Natural killer cell (primary cell): Measurements from ENCODE around the gene TUBB8. TPM values are rescaled to one million over a fixed set of nuclear protein-coding genes. Genes with fewer than 3 reads are reported as not detected.

ENCODE experiments used
- ATAC-seq, 3 donors: fragments of 150-1000 bp in 2 of 3; fragments of 200-7000 bp in 1 of 3; cut with Tn5 transposase; 1 replicate in 1 of 3; 2 replicates in 2 of 3; pipeline ENCODE4 v1.10.0; 2021; ENCODE audit warnings: mild to moderate bottlenecking in 2 of 3, moderate library complexity in 2 of 3
- DNase-seq, 2 donors: peaks; one replicate each; pipeline versions ENCODE4 v3.0.0 to v3.0.0-alpha.2; 2013 to 2021; ENCODE audit warnings: mixed read lengths in 1 of 2
- H3K27ac ChIP-seq: one replicate; pipeline ENCODE4 v1.5.1; 2013; ENCODE audit warnings: mild to moderate bottlenecking, low read length
- H3K27me3 ChIP-seq: one replicate; pipeline ENCODE4 v1.6.1; 2013; ENCODE audit warnings: low read length; ENCODE audit not compliant: control insufficient read depth, insufficient read depth
- H3K36me3 ChIP-seq: one replicate; pipeline ENCODE4 v1.6.1; 2013; ENCODE audit warnings: low read length; ENCODE audit not compliant: control insufficient read depth, insufficient read depth
- H3K4me1 ChIP-seq: one replicate; pipeline ENCODE4 v1.6.1; 2013; ENCODE audit warnings: low read length; ENCODE audit not compliant: control insufficient read depth, insufficient read depth
- H3K4me3 ChIP-seq: one replicate; pipeline ENCODE4 v1.5.1; 2013; ENCODE audit warnings: low read length
- H3K9me3 ChIP-seq: one replicate; pipeline ENCODE4 v1.6.1; 2013; ENCODE audit warnings: low read length; ENCODE audit not compliant: control insufficient read depth, insufficient read depth
- H3K27ac Mint-ChIP-seq, 2 donors: one replicate each; pipeline ENCODE4 v1.8.0; 2022; ENCODE audit warnings: mild to moderate bottlenecking in 2 of 2, mixed read lengths in 2 of 2, moderate library complexity in 1 of 2
- H3K27me3 Mint-ChIP-seq, 2 donors: one replicate each; pipeline ENCODE4 v1.8.0; 2022; ENCODE audit warnings: low read depth in 2 of 2, mixed read lengths in 2 of 2
- H3K36me3 Mint-ChIP-seq: one replicate; pipeline ENCODE4 v1.8.0; 2022; ENCODE audit warnings: mixed read lengths
- H3K4me1 Mint-ChIP-seq, 2 donors: one replicate each; pipeline ENCODE4 v1.8.0; 2022; ENCODE audit warnings: mixed read lengths in 2 of 2
- H3K4me3 Mint-ChIP-seq: one replicate; pipeline ENCODE4 v1.8.0; 2022; ENCODE audit warnings: mild to moderate bottlenecking, moderate library complexity, mixed read lengths
- H3K9me3 Mint-ChIP-seq, 2 donors: one replicate each; pipeline ENCODE4 v1.8.0; 2022; ENCODE audit warnings: mixed read lengths in 2 of 2
- CTCF ChIP-seq: fragments of 200-600 bp; IDR thresholded peaks from one replicate; pipeline ENCODE4 v1.8.0; 2022; ENCODE audit warnings: antibody characterized with exemption
- WGBS: methylation state at CpG from one replicate; pipeline ENCODE4 v1.1.7; 2013; ENCODE audit warnings: missing lambda C conversion rate; ENCODE audit not compliant: insufficient coverage; 5-methylcytosine and 5-hydroxymethylcytosine counted together
- intact Hi-C: fragments of 100-400 bp; cut with micrococcal nuclease; formaldehyde crosslinking; loops from one replicate; pipeline ENCODE4 v1.14.2; 2022
- total RNA-seq, 4 donors: library from RNA; stranded (reverse); fragments of 120-200 nt in 1 of 4; gene quantifications; one replicate each; pipeline versions ENCODE4 v1.2.3 to v1.2.4, GENCODE V29; 2013 to 2022

Gene TUBB8
- total RNA-seq, 3 donors from 2014 or later (not counting 1 experiment from before 2014, with no cell fraction given): 0.89 TPM; not detected in 2

DNA sequence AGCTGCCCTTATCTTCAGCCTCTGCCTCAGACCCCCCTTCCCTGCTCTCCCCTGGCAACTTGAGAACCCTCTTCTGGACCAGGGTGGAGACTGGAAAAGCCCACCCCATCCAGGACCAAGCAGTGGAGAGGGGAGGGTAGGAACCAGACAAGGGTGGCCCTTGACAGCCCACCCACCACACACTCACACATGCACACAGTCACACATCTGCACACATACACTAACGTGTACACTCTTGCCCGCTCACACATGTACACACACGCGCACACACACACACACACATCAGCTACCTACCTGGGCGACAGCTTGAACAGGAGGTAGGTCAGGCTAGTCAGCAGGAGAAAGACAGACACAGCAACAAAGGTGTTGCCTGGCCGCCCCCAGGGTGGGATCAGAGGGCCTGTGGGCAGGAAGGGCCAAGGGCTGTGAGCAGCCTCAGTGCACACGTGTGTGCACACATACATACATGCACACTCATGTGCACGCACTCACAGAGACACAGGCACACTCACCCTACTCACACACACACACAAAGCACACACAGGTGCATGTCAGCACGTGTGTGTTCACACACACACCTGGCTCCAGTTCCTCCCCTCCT, 34.9 kb upstream of the TUBB8 start:
- Mint-ChIP-seq H3K9me3 (no peaks in the 10 kb centered on the region), H3K4me1 (peaks cover 0 to 15% of the 10 kb centered on the region in 2 donors), H3K27me3 (peaks cover 0 to 18% of the 10 kb centered on the region in 2 donors), H3K27ac (no peak overlapping the region), H3K4me3 (no peak overlapping the region), H3K36me3 (no peaks in the 10 kb centered on the region)
- no peaks in the 10 kb centered on the region for H3K36me3 ChIP-seq
- TF ChIP-seq CTCF: no peak
- no peak overlapping the region for H3K4me3 ChIP-seq
- H3K4me1 ChIP-seq: no peaks in the 10 kb centered on the region
- H3K27me3 ChIP-seq: peaks cover 2% of the 10 kb centered on the region
- intact Hi-C loops: no loop called here
- no peaks in the 10 kb centered on the region for H3K9me3 ChIP-seq
- WGBS: 90% methylated on average over 9 of the region's 9 CpGs
- H3K27ac ChIP-seq: no peak overlapping the region
- ATAC-seq (no peak), DNase-seq (no peak)

DNA sequence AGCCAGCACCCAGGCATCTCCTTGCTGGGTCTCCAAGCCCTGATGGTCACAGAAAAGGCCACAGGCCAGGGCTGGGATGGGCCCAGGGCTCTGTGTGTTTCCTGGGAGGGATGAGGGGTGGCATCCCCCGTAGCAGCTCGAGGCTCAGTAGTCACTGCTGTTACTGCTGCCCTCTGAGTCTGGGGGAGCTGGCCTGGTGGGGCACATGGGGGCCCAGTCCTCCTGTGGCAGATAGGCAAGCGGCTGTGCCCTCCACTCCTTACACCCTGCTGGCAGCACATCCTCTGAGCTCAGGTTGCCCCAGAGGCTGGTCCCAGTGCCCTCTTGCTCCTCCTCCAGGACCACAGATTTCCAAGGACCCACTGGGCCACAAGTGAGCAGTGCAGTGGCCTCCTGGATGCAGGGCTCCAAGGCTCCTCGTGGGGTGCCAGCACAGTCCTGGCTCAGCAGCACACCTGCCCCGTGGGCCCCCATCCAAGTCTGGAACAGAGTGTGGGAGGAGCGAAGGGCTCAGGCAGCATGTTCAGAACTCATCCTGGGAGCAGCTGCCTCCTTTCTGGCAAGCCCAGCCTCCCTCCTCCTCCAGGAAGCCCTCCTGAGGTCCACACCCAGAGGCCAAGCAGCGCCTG, 31.5 kb upstream of the TUBB8 start:
- peaks cover 0 to 30% of the 10 kb centered on the region in 2 donors for H3K27me3 Mint-ChIP-seq
- H3K9me3 ChIP-seq: no peaks in the 10 kb centered on the region
- no peaks in the 10 kb centered on the region for H3K9me3 Mint-ChIP-seq
- no peak for TF ChIP-seq CTCF
- intact Hi-C loops: no loop called here
- WGBS: 83% methylated on average over 6 of the region's 7 CpGs
- H3K4me1 ChIP-seq: peaks cover 4% of the 10 kb centered on the region
- no peak overlapping the region for H3K27ac ChIP-seq
- no peaks in the 10 kb centered on the region for H3K4me1 Mint-ChIP-seq
- H3K36me3 Mint-ChIP-seq: no peaks in the 10 kb centered on the region
- no peaks in the 10 kb centered on the region for H3K36me3 ChIP-seq
- H3K4me3 ChIP-seq: no peak overlapping the region
- H3K27ac Mint-ChIP-seq: no peak overlapping the region
- H3K27me3 ChIP-seq: peaks cover 6% of the 10 kb centered on the region
- no peak overlapping the region for H3K4me3 Mint-ChIP-seq
- DNase-seq (no peak), ATAC-seq (no peak)

DNA sequence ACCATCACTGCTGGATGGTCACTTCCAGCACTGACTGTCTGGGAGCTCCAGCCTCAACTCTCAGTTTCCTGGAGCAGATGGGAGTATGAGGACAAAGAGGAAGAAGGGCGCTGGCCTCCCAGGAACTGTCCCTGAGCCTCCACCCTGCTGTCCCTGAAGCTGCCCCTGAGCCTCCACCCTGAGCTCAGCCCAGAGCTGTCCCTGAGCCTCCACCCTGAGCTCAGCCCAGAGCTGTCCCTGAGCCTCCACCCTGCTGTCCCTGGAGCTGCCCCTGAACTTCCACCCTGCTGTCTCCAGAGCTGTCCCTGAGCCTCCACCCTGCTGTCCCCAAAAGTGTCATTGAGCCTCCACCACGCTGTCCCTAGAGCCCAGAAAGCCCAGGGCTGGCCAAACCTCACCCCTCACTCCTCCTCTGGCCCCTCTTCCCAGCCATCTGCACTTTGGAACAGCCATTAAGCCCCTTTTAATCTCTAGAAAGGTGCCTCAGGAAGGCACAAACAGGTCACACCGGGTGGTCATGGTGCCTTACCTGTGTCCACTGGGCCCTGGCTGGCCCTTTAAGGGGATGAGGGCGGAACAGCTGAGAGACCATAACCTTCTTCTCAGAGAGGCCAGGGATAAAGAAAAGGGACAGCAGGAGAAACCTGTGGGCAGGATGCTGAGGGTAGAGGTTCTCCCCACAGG, 30.6 kb upstream of the TUBB8 start:
- H3K9me3 Mint-ChIP-seq: no peaks in the 10 kb centered on the region
- Histone ChIP-seq H3K9me3 (no peaks in the 10 kb centered on the region), H3K4me3 (no peak overlapping the region), H3K4me1 (peaks cover 4% of the 10 kb centered on the region), H3K36me3 (no peaks in the 10 kb centered on the region), H3K27me3 (peaks cover 6% of the 10 kb centered on the region), H3K27ac (no peak overlapping the region)
- 68% methylated on average over 4 of the region's 4 CpGs for WGBS
- H3K36me3 Mint-ChIP-seq: no peaks in the 10 kb centered on the region
- H3K4me1 Mint-ChIP-seq: no peaks in the 10 kb centered on the region
- H3K27me3 Mint-ChIP-seq: peaks cover 0 to 30% of the 10 kb centered on the region in 2 donors
- H3K27ac Mint-ChIP-seq: no peak overlapping the region
- no peak overlapping the region for H3K4me3 Mint-ChIP-seq
- intact Hi-C loops: no loop called here
- DNase-seq: no peak
- no peak for TF ChIP-seq CTCF
- no peak for ATAC-seq
